Hypothalamus (tissue), 51 donors: ENCODE data around the gene RIPOR1.
"Not testable (repeated sequence)": the region's sequence is repeated elsewhere in the genome, so short reads cannot be mapped to it uniquely, and the experiment has no call there.

Experiments used
- DNase-seq, 51 donors: peaks; one replicate each; lab custom pipeline; 2025; lab: John Stamatoyannopoulos, UW

Gene RIPOR1

GRCh38 chr16:67516296-67517154 lies 12.1 kb upstream of the RIPOR1 start:
- no peak for DNase-seq

- DNase-seq, result no peak
These were observed 11.5 kb upstream of the RIPOR1 start for GRCh38 chr16:67517155-67517445.

- no peak for DNase-seq
These were observed 10.8 kb upstream of the RIPOR1 start for GRCh38 chr16:67517661-67518423.

GRCh38 chr16:67518676-67519075 lies 10.0 kb upstream of the RIPOR1 start:
- DNase-seq, result no peak

GRCh38 chr16:67519242-67519641 lies 9.4 kb upstream of the RIPOR1 start:
- no peak for DNase-seq

GRCh38 chr16:67521095-67521804 lies 7.4 kb upstream of the RIPOR1 start:
- peak; percentile 44 to 98 (median 84) for DNase-seq

- no peak for DNase-seq
These were observed 3.3 kb upstream of the RIPOR1 start for GRCh38 chr16:67525176-67525860.

- DNase-seq, result no peak
These were observed 2.4 kb upstream of the RIPOR1 start for GRCh38 chr16:67526149-67526791.

- DNase-seq, result peak in 15 of 51 donors; percentile 27 to 64 (median 49)
These were observed 397 bp downstream of the RIPOR1 start for GRCh38 chr16:67528870-67529581.

GRCh38 chr16:67529582-67530012 lies 968 bp downstream of the RIPOR1 start:
- DNase-seq, result peak in 5 of 51 donors; percentile 13 to 40 (median 23)

- peak in 43 of 51 donors; percentile 17 to 80 (median 55) for DNase-seq
These were observed 1.6 kb downstream of the RIPOR1 start for GRCh38 chr16:67530013-67530939.

- peak in 9 of 51 donors; percentile 4 to 26 (median 16) for DNase-seq
These were observed 2.6 kb downstream of the RIPOR1 start for GRCh38 chr16:67531247-67531646.

GRCh38 chr16:67533024-67533560 lies 4.5 kb downstream of the RIPOR1 start:
- no peak for DNase-seq

GRCh38 chr16:67533987-67534386 lies 5.4 kb downstream of the RIPOR1 start:
- not testable (repeated sequence) for DNase-seq

- DNase-seq, result no peak
These were observed 5.8 kb downstream of the RIPOR1 start for GRCh38 chr16:67534431-67534830.

- peak in 1 of 51 donors; percentile 22 for DNase-seq
These were observed 6.6 kb downstream of the RIPOR1 start for GRCh38 chr16:67535201-67535600.

- peak in 23 of 51 donors; percentile 6 to 63 (median 30) for DNase-seq
These were observed 8.6 kb downstream of the RIPOR1 start for GRCh38 chr16:67537270-67537635.
